ENCODE data around the gene MCMBP.

MCMBP gene

GRCh38 chr10:119812684-119813083 is 60.0 kb downstream of the MCMBP start:
- no peak for TF ChIP-seq RARB (CRISPR knock-in tag; IDR thresholded peaks at IDR 0.05)
- no peak for TF ChIP-seq ZNF565 (CRISPR knock-in tag; conservative IDR thresholded peaks at IDR 0.05; ENCODE audit: low read depth)
- TF ChIP-seq CSDC2 (CRISPR knock-in tag; IDR thresholded peaks at IDR 0.05), result no peak
- TF ChIP-seq BACH2 (CRISPR knock-in tag; IDR thresholded peaks at IDR 0.05; ENCODE audit: borderline replicate concordance), result no peak
- no peak for TF ChIP-seq ZNF8 (CRISPR knock-in tag; IDR thresholded peaks at IDR 0.05)
- no peak for TF ChIP-seq TOX (CRISPR knock-in tag; IDR thresholded peaks at IDR 0.05; ENCODE audit: borderline replicate concordance)
- no peak for TF ChIP-seq ZFP3 (CRISPR knock-in tag; IDR thresholded peaks at IDR 0.05)
- no peak for ATAC-seq

GRCh38 chr10:119811122-119811521 is 61.5 kb downstream of the MCMBP start:
- ATAC-seq, result no peak
- no peak for TF ChIP-seq ZFP30 (CRISPR knock-in tag; IDR thresholded peaks at IDR 0.05)
- TF ChIP-seq ARNTL (CRISPR knock-in tag; IDR thresholded peaks at IDR 0.05; ENCODE audit: borderline replicate concordance, low read depth), result no peak
- TF ChIP-seq ISL1 (CRISPR knock-in tag; IDR thresholded peaks at IDR 0.05), result no peak
- TF ChIP-seq ZFP3 (CRISPR knock-in tag; IDR thresholded peaks at IDR 0.05), result no peak

GRCh38 chr10:119807960-119808697 is 64.5 kb downstream of the MCMBP start:
- no peak for TF ChIP-seq ZC3H10 (CRISPR knock-in tag; IDR thresholded peaks at IDR 0.05)
- no peak for TF ChIP-seq GLIS3 (CRISPR knock-in tag; IDR thresholded peaks at IDR 0.05)
- no peak for TF ChIP-seq BACH2 (CRISPR knock-in tag; IDR thresholded peaks at IDR 0.05; ENCODE audit: borderline replicate concordance)
- no peak for TF ChIP-seq RARB (CRISPR knock-in tag; IDR thresholded peaks at IDR 0.05)
- no peak for TF ChIP-seq POU6F1 (CRISPR knock-in tag; IDR thresholded peaks at IDR 0.05; ENCODE audit: borderline replicate concordance, low read depth)
- no peak for TF ChIP-seq ZFP30 (CRISPR knock-in tag; IDR thresholded peaks at IDR 0.05)
- no peak for TF ChIP-seq ZNF565 (CRISPR knock-in tag; conservative IDR thresholded peaks at IDR 0.05; ENCODE audit: low read depth)
- no peak for TF ChIP-seq ZFP3 (CRISPR knock-in tag; IDR thresholded peaks at IDR 0.05)
- no peak for TF ChIP-seq CSRNP3 (CRISPR knock-in tag; IDR thresholded peaks at IDR 0.05)
- no peak for TF ChIP-seq ISL1 (CRISPR knock-in tag; IDR thresholded peaks at IDR 0.05)
- no peak for TF ChIP-seq CSDC2 (CRISPR knock-in tag; IDR thresholded peaks at IDR 0.05)
- no peak for TF ChIP-seq TOX (CRISPR knock-in tag; IDR thresholded peaks at IDR 0.05; ENCODE audit: borderline replicate concordance)
- TF ChIP-seq TSHZ2 (CRISPR knock-in tag; IDR thresholded peaks at IDR 0.05), result no peak
- no peak for TF ChIP-seq CREB5 (CRISPR knock-in tag; IDR thresholded peaks at IDR 0.05; ENCODE audit: low read depth)
- TF ChIP-seq ZNF8 (CRISPR knock-in tag; IDR thresholded peaks at IDR 0.05), result no peak
- TF ChIP-seq SNAI2 (CRISPR knock-in tag; IDR thresholded peaks at IDR 0.05), result no peak
- TF ChIP-seq ARNTL (CRISPR knock-in tag; IDR thresholded peaks at IDR 0.05; ENCODE audit: borderline replicate concordance, low read depth), result no peak
- TF ChIP-seq ZNF70 (CRISPR knock-in tag; IDR thresholded peaks at IDR 0.05), result no peak
- ATAC-seq, result peak; percentile 41; the same call in 2 of the 3 replicates

- no peak for ATAC-seq
Observed at GRCh38 chr10:119806334-119807130, 66.1 kb downstream of the MCMBP start.

More at GRCh38 chr10:119806334-119807130, 66.1 kb downstream of the MCMBP start:
- TF ChIP-seq ZFP3 (CRISPR knock-in tag; IDR thresholded peaks at IDR 0.05), result no peak
- TF ChIP-seq RARB (CRISPR knock-in tag; IDR thresholded peaks at IDR 0.05), result no peak
